RWPE2 (cell line): ENCODE measurements around the gene NEK6.

ENCODE experiments used
- ATAC-seq: fragments of 200-7000 bp; cut with Tn5 transposase; 3 replicates; pipeline ENCODE4 v1.9.1; 2021; ENCODE audit warnings: low read depth
- DNase-seq: peaks from one replicate; pipeline ENCODE4 v3.0.0-alpha.2; 2020; ENCODE audit warnings: low spot score
- H3K27ac ChIP-seq: fragments of 450-650 bp; 2 replicates; pipeline ENCODE4 v1.5.1; 2017; ENCODE audit warnings: mild to moderate bottlenecking; ENCODE audit not compliant: poor library complexity, severe bottlenecking
- H3K27me3 ChIP-seq: fragments of 250-450 bp; sonication (Bioruptor Pico); 2 replicates; pipeline ENCODE4 v1.5.1; 2021; ENCODE audit warnings: mild to moderate bottlenecking, moderate library complexity; ENCODE audit not compliant: insufficient read depth, poor library complexity, severe bottlenecking
- H3K36me3 ChIP-seq: fragments of 250-450 bp; sonication (Bioruptor Pico); 2 replicates; pipeline ENCODE4 v1.5.1; 2020; ENCODE audit warnings: low read depth, mild to moderate bottlenecking, moderate library complexity
- H3K4me1 ChIP-seq: fragments of 250-450 bp; sonication (Bioruptor Pico); 2 replicates; pipeline ENCODE4 v1.5.1; 2021; ENCODE audit warnings: mild to moderate bottlenecking, moderate library complexity; ENCODE audit not compliant: insufficient read depth, poor library complexity, severe bottlenecking
- H3K4me3 ChIP-seq: fragments of 250-450 bp; sonication (Bioruptor Pico); 2 replicates; pipeline ENCODE4 v1.5.1; 2021; ENCODE audit warnings: mild to moderate bottlenecking, moderate library complexity; ENCODE audit not compliant: severe bottlenecking
- H3K9me3 ChIP-seq: fragments of 250-450 bp; sonication (Bioruptor Pico); 2 replicates; pipeline ENCODE4 v1.5.1; 2021; ENCODE audit warnings: mild to moderate bottlenecking, moderate library complexity; ENCODE audit not compliant: severe bottlenecking
- TF ChIP-seq, protein P1 (sequence below): fragments of 450-650 bp; IDR thresholded peaks from one replicate; pipeline ENCODE4 v1.5.1; 2017; ENCODE audit warnings: mild to moderate bottlenecking, moderate library complexity; ENCODE audit not compliant: poor library complexity, severe bottlenecking

NEK6 gene

DNA sequence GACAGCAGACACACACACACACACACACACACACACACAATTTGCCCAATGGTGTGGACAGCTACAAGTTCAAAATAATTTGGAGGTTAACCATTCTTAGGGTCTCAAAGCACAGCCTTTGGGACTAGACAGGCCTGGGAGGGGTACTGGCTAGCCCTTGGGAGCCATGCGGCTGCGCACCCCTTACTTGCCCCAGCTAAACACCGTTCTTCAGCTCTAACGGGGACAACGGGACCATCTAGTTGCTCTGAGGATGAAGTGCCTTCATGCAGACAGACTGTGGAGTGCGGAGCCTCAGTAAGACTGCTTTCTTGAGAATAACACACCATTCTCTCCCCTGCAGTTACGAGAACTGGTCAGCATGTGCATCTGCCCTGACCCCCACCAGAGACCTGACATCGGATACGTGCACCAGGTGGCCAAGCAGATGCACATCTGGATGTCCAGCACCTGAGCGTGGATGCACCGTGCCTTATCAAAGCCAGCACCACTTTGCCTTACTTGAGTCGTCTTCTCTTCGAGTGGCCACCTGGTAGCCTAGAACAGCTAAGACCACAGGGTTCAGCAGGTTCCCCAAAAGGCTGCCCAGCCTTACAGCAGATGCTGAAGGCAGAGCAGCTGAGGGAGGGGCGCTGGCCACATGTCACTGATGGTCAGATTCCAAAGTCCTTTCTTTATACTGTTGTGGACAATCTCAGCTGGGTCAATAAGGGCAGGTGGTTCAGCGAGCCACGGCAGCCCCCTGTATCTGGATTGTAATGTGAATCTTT lies 92.9 kb downstream of the NEK6 start:
- Histone ChIP-seq H3K36me3 (peaks cover 92% of the 10 kb centered on the region), H3K4me3 (no peak overlapping the region), H3K27me3 (no peaks in the 10 kb centered on the region), H3K4me1 (no peaks in the 10 kb centered on the region), H3K9me3 (no peaks in the 10 kb centered on the region), H3K27ac (no peak overlapping the region)
- TF ChIP-seq, protein P1, sequence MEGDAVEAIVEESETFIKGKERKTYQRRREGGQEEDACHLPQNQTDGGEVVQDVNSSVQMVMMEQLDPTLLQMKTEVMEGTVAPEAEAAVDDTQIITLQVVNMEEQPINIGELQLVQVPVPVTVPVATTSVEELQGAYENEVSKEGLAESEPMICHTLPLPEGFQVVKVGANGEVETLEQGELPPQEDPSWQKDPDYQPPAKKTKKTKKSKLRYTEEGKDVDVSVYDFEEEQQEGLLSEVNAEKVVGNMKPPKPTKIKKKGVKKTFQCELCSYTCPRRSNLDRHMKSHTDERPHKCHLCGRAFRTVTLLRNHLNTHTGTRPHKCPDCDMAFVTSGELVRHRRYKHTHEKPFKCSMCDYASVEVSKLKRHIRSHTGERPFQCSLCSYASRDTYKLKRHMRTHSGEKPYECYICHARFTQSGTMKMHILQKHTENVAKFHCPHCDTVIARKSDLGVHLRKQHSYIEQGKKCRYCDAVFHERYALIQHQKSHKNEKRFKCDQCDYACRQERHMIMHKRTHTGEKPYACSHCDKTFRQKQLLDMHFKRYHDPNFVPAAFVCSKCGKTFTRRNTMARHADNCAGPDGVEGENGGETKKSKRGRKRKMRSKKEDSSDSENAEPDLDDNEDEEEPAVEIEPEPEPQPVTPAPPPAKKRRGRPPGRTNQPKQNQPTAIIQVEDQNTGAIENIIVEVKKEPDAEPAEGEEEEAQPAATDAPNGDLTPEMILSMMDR: no peak
- no peak for ATAC-seq
- peak; percentile 34 for DNase-seq

DNA sequence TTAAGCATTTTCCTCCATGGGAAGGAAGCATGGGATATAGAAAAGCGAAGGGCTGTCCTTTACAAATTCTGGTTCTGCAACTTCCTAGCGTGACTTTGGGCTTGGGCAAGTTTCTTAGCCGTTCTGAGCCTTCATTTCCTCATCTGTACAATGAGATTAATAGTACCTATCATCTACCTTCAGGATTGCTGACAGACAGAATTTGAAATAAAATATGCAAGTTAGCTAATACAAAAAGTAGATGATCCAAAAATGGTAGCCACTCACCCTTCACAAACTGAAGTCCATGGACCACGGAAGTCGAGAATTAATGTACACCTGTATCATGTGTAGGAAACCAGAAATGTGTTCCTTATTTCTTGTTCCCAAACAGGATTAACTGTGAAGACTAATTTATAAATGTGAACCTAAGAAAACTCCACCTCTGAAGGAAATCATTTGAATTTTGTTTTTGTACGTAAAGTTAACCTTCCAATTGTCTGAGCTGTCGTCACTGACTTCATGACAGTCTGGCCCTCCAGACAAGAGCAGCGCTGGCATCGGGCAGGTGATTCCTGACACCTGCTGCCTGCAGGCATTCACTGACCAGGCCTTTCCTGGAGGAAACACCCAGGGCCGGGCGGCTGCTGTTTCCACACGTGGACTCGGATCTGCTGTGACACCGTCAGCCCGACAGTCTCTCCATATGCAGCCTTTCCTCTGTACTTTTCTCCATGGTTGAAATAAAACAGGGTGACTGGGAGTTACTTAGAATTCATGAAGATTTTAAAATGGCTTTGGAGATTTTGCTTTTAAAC lies 94.1 kb downstream of the NEK6 start:
- Histone ChIP-seq H3K27ac (no peak overlapping the region), H3K4me3 (no peak overlapping the region), H3K9me3 (no peaks in the 10 kb centered on the region), H3K36me3 (peaks cover 93% of the 10 kb centered on the region), H3K27me3 (no peaks in the 10 kb centered on the region), H3K4me1 (no peaks in the 10 kb centered on the region)
- DNase-seq (no peak), ATAC-seq (no peak)
- TF ChIP-seq, protein P1: no peak

DNA sequence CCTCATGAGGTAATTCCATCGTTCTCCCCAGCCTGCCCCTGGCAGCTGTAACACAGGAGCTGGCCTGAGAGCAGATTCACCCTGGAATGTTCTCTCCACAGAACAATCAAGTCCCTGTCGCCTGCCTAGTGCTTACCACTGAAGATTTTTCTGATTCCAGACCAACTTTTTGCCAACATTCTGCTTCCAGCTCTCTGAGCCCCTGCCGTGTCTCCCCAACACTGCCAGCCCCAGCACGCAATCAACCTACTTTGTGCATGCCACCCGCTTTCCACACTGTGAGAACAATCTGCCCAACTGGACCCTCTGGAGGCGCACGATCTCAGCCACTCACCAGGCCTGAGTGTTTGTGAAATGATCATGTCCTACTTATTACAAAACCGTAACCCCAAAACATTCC lies 94.9 kb downstream of the NEK6 start:
- peak; percentile 41 for DNase-seq
- TF ChIP-seq, protein P1: no peak
- Histone ChIP-seq H3K27me3 (no peaks in the 10 kb centered on the region), H3K27ac (no peak overlapping the region), H3K36me3 (peaks cover 86% of the 10 kb centered on the region), H3K4me3 (no peak overlapping the region), H3K4me1 (no peaks in the 10 kb centered on the region), H3K9me3 (no peaks in the 10 kb centered on the region)
- no peak for ATAC-seq

DNA sequence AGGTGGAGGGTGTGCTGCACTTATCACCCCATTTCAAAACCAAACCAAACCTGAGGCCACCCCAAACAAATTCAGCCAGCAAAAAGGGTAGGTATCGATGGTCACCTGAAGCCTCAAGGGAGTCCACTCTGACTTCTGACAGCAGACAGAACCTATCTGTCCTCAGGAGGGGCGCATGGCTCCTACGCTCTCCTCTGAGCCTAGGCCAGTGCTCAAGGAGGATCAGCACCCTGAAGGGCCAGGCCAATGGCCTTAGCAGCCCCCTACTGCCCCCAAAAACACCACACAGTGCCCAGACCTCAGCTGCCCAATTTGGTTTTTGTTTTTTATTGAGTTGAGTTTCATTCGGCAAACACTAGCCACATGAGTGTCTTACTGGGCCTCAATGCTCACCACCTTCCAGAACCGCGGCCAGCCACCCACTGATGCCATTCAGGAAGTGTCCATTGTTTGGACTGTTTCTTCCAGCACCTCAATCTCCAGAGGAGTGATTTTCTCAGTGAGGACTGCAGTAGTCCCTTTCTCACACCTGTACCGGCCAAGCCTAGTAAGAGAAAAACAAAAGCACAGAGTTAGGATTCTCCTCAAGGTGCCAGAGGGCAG lies 95.5 kb downstream of the NEK6 start:
- no peak overlapping the region for H3K27ac ChIP-seq
- no peak for ATAC-seq
- H3K27me3 ChIP-seq: no peaks in the 10 kb centered on the region
- no peaks in the 10 kb centered on the region for H3K4me1 ChIP-seq
- no peak overlapping the region for H3K4me3 ChIP-seq
- TF ChIP-seq, protein P1: no peak
- DNase-seq: no peak
- H3K9me3 ChIP-seq: no peaks in the 10 kb centered on the region
- H3K36me3 ChIP-seq: peaks cover 80% of the 10 kb centered on the region
